DMS79 treated with DMSO at 0.1 percent for 48 hours (cell line): ENCODE results near the gene GNL1.
A peak's percentile ranks its signal among the peaks of the same experiment; 100 is the strongest.

Experiments used
- DNase-seq: peaks from one replicate; lab custom pipeline; 2025; lab: John Stamatoyannopoulos, UW

Gene GNL1, protein sequence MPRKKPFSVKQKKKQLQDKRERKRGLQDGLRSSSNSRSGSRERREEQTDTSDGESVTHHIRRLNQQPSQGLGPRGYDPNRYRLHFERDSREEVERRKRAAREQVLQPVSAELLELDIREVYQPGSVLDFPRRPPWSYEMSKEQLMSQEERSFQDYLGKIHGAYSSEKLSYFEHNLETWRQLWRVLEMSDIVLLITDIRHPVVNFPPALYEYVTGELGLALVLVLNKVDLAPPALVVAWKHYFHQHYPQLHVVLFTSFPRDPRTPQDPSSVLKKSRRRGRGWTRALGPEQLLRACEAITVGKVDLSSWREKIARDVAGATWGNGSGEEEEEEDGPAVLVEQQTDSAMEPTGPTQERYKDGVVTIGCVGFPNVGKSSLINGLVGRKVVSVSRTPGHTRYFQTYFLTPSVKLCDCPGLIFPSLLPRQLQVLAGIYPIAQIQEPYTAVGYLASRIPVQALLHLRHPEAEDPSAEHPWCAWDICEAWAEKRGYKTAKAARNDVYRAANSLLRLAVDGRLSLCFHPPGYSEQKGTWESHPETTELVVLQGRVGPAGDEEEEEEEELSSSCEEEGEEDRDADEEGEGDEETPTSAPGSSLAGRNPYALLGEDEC

DNA sequence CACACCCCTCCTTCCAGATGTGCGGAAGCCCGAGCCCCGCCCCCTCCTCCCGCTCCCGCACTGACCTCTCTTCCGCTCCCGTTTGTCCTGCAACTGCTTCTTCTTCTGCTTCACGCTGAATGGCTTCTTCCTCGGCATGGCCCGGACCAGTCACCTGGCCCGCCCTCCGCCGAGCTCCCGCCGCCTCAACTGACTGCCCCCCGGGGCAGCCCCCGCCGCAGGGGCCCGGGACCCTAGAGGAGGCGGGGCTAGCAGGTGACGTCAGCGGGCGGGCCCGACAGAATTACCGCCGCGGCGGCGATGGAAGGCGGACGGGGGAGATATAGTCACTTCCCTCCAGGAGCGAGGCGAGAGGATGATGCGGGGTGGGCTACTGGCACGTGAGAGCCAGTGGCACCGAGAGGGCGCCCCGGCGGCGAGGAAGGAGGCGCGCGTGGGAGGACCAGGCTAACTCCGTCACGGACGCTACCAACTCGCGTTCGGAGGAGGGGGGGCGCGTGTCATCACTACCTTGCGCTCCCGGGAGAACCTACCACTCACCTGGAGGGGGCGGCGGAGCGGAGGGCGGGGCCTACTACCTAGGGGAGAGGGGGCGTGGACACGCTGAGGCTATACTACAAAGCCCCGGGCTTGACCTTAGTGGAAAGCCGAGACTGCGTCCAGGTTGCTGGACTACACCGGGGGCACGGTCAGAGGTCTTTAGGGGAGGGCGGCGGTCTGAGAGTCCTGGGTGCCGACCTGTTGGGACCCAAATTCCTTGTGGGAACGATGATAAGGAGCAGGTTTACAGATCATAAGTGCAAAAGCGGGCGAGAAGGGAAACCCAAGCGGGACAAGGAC is at the start of gene GNL1:
GNL1 (minus strand) TSS at position 424 of the 840 bp plus-strand sequence; CDS start at position 138, 286 bp downstream.
- DNase-seq, result peak; percentile 82

DNA sequence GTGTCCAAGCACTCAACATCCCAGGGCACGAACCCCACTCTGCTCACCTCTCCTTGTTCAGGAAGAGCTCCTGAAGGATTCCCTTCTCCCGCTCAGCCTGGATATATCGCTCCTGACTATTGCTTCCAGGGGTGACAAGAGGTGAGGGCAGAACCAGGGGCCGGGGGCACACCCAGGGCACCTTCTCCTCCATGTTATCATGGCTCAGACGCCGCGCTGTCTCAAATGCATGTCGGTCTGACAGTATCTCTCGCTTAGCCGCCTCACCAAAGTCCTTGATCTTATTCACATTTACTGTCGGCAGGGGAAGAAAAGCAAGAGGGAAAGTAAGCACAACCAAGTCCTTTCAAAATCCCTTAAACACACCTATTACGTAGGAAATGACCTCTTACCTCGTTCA is 47.7 kb upstream of the GNL1 start:
- no peak for DNase-seq

DNA sequence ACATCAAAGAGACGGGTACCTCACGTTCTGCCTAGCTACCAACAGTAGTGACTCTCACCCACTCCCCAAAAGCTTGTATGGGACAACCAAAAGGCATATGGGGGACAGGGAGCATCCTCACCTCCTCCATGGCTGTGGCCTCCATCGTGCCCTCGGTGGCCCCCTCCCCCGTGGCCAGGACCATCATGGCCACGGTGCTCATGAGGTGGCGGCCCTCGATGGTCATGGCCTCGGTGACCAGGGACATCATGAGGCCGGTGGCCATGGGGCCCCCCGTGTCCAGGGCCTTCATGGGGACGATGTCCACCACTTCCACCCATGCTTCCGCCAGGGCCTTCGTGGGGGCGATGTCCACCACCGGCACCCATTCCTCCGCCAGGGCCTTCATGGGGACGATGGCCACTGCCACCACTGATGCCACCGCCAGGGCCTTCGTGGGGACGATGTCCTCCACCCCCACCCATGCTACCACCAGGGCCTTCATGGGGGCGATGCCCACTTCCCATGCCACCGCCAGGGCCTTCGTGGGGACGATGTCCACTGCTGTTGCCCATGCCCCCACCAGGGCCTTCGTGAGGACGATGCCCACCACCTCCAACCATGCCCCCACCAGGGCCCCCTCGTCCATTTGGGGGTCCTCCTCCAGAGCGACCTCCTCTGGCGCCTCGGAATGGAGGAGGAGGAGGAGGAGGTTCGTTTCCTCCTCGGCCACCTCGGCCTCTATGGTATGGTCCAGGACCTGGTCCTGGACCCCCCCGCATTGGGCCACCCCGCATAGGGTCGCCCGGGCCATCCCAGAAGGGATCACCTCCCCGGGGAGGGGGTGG is 45.7 kb upstream of the GNL1 start:
- DNase-seq, result no peak

DNA sequence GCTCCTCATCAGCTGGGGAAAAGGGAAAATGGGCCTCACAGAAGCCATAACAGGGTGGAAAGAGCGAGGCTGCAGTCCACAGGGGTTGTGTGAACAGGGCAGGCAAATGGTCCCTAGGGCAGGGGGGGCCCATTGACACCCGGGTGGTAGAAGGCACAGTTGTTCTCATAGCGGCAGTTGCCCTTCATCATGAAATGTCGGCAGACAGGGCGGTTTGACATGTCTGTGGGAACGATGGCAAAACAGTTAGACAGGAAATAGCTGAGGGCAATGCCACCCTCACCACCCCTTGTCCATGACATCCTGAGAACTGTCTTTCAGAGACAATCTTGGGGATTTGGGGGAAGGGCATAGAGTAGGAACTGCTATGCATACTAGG is 45.1 kb upstream of the GNL1 start:
- DNase-seq, result no peak

DNA sequence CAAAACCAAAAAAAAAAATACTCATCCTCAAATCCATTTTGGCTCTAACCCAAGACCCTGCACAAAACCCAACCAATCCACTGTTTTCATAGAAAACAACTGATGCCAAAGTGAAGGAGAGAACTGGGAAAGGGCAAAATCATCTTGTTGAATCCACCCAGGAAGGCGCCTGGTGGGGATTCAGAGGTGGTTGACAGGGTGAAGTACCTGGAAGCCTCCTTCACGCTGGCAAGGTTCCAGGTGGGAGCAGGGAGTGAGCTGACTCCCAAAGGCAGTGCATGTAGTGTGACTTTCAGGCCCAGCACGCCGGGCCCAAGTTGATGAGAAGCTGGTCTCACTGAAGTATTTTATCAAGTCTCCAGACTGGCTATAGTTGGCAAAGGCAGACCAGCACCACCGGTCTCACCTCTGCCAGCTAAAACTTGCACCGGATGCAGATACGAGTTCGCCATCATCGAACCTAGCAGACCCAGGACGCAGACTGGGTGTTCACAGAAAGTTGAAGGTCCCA is 44.2 kb upstream of the GNL1 start:
- no peak for DNase-seq

DNA sequence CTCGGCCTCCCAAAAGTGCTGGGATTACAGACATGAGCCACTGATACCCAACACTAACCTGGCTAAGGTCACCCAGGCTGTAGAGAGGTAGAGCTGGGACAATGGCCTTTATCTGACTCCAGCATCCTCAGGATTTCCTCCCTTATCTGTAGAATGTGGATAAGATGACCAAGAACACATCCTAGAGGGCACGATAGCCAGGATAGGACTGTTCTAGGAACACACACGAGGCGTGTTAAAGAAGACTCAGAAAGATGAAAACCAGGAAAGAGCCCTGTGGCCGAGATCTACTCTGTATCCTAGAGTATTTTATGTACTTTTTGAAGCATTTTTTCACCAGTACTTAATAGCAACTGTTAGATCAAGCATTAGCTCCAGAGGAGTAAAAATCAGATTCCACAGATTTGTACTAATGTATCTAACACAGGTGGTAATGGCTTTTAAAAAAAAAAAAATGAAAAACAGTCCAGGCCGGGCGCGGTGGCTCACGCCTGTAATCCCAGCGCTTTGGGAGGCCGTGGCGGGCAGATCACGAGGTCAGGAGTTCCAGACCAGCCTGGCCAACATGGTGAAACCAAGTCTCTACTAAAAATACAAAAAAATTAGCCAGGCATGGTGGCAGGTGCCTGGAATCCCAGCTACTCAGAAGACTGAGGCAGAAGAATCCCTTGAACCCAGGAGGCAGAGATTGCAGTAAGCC is 43.5 kb upstream of the GNL1 start:
- DNase-seq, result no peak

DNA sequence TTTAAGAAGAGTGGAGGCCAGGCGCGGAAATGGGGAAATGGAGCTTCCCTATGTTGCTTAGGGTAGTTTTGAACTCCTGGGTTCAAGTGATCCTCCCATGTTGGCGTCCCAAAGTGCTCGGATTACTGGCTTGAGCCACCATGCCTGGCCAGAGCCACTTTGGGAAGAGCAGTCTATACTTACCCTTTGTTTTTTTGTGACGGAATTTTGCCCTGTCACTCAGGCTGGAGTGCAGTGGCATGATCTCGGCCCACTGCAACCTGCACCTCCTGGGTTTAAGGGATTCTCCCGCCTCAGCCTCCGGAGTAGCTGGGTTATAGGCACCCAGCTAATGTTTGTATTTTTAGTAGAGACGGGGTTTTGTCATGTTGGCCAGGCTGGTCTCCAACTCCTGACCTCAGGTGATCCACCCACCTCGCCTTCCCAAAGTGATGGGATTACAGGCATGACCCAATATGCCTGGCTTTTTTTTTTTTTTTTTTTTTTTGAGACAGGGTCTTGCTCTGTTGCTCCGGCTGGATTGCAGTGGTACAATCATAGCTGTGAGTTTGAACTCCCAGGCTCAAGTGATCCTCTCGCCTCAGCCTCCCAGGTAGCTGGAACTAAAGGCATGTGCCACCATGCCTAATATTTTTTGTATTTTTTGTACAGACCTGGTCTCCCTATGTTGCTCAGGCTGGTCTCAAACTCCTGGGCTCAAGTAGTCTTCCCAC is 42.8 kb upstream of the GNL1 start:
- DNase-seq, result no peak

DNA sequence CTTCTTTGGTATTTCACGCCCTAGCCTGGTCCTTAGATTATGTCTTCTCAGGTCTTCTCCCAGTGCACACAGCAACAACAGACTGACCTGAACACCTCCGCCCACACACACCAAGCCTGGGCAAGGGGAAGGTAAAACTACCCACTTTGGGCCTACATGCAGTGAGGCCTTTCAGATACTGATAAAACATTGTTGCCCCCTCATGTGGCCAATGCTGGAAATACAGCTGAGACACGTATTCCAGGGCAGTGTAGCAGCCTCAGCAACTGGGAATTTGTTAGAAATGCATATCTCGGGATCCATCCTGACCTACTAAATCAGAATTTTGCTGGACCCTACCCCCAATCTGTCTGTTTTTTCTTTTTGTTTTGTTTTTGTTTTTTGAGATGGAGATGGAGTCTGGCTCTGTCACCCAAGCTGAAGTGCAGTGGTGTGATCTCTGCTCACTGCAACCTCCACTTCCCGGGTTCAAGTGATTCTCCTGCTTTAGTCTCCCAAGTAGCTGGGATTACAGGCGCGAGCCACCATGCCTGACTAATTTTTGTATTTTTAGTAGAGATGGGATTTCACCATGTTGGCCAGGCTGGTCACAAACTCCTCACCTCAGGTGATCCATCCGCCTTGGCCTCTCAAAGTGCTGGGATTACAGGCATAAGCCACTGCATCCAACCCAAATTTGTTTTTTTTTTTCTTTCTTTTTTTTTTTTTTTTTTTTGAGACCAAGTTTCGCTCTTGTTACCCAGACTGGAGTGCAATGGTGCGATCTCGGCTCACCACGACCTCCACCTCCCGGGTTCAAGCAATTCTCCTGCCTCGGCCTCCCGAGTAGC is 41.2 kb upstream of the GNL1 start:
- DNase-seq, result peak; percentile 9

DNA sequence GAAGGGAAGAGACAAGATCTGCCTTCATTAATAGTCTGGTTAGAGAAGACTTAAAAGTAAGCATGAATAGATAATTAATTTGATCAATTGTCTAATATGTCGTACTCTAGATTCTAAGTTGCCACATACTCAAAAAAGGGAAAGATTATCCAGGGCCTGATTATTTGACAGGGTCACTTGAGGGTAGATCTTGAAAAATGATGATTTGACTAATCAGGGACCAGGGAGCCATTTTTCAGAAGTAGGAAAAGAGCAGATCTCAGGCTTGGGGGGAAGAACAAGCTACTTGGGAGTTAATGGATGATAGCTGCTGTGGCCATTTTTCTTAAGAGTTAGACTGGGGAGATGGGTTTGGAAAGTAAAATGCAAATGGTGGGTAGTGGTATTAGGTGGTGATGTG is 36.0 kb upstream of the GNL1 start:
- no peak for DNase-seq

DNA sequence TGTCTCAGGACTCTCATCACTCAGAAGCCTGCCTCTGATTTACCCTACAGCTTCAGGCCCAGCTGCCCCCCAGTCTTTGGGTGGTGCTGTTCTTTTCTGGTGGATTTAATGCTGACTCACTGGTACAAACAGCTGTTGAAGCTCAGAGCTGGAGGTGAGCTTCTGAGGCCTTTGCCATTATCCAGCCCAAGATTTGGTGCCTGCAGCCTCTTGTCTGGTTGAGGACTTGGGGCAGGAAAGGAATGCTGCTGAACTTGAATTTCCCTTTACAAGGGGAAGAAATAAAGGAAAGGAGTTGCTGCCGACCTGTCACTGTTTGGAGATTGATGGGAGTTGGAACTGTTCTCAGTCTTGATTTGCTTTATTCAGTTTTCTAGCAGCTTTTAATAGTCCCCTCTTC is 34.7 kb upstream of the GNL1 start:
- no peak for DNase-seq

DNA sequence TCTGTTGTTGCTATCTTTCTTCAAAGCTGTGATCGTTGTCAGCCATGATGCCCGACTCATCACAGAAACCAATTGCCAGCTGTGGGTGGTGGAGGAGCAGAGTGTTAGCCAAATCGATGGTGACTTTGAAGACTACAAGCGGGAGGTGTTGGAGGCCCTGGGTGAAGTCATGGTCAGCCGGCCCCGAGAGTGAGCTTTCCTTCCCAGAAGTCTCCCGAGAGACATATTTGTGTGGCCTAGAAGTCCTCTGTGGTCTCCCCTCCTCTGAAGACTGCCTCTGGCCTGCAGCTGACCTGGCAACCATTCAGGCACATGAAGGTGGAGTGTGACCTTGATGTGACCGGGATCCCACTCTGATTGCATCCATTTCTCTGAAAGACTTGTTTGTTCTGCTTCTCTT is 34.2 kb upstream of the GNL1 start:
- DNase-seq, result no peak

DNA sequence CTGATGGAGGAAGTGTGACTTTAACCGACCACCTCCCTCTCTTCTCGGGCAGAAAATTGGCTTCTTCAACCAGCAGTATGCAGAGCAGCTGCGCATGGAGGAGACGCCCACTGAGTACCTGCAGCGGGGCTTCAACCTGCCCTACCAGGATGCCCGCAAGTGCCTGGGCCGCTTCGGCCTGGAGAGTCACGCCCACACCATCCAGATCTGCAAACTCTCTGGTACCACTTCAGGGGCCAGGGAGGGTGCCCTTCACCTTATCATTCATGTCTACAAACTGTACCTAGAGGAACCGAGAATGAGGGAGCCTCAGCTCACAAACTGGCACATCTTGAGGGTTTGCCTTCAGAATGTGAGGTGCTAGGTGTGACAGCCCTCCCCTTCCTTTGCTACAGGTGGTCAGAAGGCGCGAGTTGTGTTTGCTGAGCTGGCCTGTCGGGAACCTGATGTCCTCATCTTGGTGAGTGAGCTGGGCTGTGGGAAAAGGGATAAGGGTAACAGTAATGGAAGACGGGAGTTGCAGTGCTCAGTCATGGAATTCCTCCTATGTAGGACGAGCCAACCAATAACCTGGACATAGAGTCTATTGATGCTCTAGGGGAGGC is 33.6 kb upstream of the GNL1 start:
- no peak for DNase-seq

DNA sequence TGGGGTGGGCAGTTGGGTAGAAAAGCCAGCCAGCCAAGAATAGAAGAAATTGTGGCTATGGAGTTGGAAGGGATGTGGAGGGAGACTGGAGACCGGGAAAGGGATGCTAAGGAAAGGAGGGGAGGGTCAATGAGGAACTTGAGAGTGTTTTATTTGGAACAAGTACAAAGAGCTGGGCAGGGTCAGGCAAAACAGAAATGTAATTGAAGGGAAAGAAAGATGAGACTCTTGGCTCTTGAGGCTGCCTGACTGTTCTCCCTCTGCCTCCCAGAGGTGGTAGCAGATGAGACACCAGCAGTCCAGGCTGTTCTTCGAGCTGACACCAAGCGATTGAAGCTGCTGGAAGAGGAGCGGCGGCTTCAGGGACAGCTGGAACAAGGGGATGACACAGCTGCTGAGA is 27.6 kb upstream of the GNL1 start:
- DNase-seq, result no peak

DNA sequence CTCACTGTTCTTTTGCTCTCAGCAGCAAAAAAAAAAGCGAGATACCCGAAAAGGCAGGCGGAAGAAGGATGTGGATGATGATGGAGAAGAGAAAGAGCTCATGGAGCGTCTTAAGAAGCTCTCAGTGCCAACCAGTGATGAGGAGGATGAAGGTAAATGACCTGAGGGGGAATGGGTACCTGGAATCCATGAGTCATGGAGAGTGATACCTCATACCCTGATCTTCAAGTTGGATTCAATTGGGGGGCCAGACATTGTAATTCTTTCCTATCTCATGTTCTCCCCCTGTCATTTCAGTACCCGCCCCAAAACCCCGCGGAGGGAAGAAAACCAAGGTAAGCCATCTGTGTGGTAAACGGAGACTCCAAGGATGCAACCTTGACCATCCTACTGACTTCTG is 21.8 kb upstream of the GNL1 start:
- no peak for DNase-seq

DNA sequence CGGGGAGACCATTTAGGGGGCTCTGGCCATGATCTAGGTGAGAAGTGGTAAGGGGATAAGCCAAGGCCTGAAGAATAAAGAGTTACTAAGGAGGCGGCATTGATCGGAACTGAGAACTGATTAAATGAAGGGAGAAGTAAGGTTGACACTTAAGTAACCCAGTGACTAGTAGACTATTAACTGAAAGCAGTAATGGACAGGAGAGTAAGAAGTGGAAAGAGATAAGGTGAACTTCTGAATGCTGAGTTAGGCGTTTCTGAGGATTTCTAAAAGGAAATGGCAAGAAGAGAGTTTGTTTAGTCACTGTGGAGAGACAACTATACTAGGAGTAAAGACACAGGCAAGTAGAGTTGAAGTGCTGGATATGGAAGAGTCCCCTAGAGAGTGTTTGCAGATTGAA is 16.8 kb upstream of the GNL1 start:
- DNase-seq, result no peak

DNA sequence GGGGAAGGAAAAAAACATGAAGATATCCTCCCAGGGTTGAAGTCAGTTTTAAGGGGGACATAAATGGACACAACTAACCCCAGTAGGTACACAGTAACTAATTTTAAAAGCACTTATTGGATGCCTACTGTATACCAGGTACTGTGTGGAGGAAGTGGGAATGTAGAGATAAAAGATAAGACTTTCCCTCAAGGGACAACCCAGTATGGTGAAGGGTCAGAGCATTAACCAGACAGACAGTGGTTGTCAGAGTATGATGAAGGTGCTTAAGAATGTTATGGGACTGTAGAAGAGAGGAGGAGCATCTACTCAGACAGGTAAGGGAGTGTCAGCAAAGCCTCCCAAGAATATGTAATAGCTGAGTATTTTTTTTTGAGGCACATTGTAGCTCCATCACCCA is 15.9 kb upstream of the GNL1 start:
- DNase-seq, result no peak

DNA sequence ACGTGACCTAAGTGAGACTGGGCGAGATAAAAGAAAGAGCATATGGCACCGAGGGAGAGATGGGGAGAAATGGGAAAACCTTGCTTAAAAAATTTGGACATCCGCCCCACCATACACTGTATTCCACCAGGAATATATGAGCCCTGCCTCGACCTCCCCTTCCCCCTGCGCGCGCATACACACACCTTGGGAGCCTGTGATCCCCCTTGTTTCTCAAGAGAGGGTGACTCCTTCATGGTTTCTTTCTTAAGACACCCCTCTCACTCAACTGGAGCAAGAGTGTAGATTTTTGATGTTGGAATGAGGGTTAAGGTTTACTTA is 15.4 kb upstream of the GNL1 start:
- DNase-seq, result no peak

DNA sequence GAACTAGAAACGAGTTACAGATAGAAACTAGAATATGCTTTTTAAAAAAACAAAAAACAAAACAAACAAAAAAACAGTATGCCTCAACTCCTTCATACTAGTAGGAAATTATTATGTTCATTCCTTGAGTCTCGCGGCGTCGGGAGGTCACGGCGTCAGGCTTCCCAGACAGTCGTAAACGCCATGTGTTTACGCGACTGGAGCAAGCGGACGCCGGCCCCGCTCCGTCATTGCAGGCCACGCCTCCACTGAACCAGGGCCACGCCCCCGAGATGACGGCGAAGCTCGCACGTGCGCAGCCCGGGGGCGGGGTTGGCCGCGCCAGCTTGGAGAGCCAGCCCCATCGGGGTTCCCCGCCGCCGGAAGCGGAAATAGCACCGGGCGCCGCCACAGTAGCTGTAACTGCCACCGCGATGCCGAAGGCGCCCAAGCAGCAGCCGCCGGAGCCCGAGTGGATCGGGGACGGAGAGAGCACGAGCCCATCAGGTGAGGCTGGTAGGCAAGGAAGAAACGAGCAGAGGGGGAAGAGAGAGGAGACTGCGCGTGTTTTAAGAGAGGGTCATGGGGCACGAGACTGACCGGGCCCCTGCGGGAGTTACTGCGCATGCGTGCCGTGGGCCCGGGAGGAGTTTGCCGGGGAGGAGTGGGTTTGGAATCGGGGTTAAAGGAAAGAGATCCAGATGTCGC is 14.9 kb upstream of the GNL1 start, which contains the start of gene ABCF1:
ABCF1 (plus strand) TSS at position 368 of the 687 bp plus-strand sequence; CDS start at position 414, 46 bp downstream.
- DNase-seq, result peak; percentile 91

DNA sequence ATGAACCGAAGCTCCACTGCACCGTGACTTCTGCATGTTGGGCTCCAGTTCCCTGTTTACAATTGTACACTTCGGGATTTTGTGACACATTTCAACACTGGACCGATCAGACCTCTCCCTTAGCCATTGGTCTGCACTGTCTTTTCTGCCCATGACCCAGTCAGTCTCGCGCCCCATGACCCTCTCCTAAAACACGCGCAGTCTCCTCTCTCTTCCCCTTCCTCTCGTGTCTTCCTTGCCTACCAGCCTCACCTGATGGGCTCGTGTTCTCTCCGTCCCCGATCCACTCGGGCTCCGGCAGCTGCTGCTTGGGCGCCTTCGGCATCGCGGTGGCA is 14.4 kb upstream of the GNL1 start:
- DNase-seq, result no peak
